WI38 (cell line): ENCODE results near the gene AHCYL1.

ENCODE experiments used
- H3K4me3 ChIP-seq: 2 replicates; pipeline ENCODE4 v1.5.1; 2011; ENCODE audit warnings: low read depth, mild to moderate bottlenecking, control low read depth, low read length
- CTCF ChIP-seq: IDR thresholded peaks from 2 replicates; pipeline ENCODE4 v1.5.1; 2012; ENCODE audit warnings: low read depth, mild to moderate bottlenecking, control low read depth, low read length

AHCYL1 gene

DNA sequence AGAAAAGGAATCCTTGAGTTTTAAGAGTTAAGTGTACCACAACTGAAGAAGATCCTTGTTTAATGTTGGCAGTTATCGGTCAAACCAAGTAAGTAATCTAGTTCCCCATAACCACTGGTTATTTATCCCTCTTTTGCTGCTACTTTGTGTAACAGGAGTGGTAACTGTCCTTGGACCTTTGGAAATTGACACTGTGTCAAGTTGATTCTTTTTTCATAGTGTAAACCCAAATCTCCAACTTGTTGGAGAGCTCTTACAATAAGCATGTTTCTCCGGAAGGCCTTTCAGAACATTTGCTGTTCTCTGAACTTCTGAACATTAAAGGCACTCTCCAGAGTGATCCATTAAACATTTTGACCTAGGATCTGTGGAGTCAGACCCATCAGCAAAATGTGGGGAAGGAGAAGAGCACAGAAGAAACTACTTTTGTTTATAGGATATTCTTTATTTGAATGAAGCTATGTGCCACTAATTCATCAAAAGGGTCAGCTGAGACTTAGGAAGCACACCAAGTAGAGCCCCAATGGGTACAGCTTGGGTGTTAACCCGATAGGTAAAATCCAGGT is 3.9 kb downstream of the AHCYL1 start:
- no peak overlapping the region for H3K4me3 ChIP-seq
- TF ChIP-seq CTCF, result no peak

- TF ChIP-seq CTCF, result no peak
- H3K4me3 ChIP-seq, result no peak overlapping the region
These were observed 5.1 kb downstream of the AHCYL1 start for GRCh38 chr1:109989506-109990301.

GRCh38 chr1:109990302-109990653 is 5.7 kb downstream of the AHCYL1 start:
- no peak overlapping the region for H3K4me3 ChIP-seq
- no peak for TF ChIP-seq CTCF

GRCh38 chr1:109991400-109991925 is 6.9 kb downstream of the AHCYL1 start:
- no peak overlapping the region for H3K4me3 ChIP-seq
- TF ChIP-seq CTCF, result no peak

DNA sequence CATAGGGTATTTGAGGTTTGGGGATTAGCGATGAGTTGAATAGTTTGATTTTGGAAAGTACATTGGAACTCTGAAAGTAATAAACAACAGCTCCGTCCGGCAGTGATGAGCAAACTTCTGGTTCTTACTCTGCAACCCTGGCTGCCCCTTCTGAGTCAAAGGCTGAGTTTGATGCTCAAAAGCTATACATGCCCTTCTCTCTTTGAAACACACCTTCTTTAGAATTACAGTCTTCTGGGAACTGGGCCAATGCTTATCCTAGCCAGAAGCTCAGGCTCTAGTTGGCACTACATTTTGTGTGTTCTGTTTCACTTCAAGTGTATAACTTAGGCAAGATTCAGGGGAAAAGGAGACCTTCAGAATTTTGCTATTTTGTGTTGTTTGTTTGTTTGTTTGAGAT is 9.3 kb downstream of the AHCYL1 start:
- TF ChIP-seq CTCF, result no peak
- no peak overlapping the region for H3K4me3 ChIP-seq

DNA sequence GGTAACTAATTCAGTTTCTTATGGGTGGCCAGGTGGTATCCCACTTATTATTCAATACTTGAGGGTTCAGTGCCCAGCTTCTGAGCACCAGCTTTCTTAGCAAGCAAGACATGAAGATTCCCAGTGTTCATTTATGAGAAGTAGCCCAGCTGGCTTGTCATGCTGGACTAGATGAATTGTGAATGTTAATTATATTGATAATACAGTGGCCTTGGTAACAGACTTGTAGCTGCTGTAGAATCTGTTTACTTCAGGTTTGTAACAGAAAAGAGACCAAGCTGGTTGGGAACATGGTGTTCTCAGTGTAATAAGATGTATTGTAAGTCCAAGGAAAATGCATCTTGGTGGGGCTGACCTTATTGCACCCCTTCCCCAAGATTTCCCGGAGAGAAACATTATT is 10.1 kb downstream of the AHCYL1 start:
- no peak overlapping the region for H3K4me3 ChIP-seq
- TF ChIP-seq CTCF, result no peak

DNA sequence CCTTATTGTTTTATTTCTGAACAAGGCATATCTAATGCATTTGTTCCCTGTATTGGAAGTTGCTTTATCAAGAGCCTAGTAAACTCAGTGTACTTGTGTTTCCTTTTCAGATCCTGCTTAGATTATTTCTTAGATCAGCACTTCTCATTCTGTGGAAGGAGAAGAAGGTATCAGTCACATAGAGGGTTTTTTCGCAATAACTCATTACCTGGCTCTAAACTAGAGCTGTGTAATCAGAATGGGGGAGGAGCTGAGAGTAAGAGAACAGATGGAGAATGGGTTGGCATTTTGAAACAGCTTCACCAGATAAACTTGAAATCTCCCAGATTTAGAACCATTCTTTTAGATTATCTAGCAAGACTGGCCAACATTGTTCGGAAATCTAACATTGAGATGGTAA is 11.0 kb downstream of the AHCYL1 start:
- H3K4me3 ChIP-seq, result no peak overlapping the region
- TF ChIP-seq CTCF, result no peak
